GM19328 (cell line): ENCODE data around the gene RASGRP4.
"Not testable (repeated sequence)": the region's sequence is repeated elsewhere in the genome, so short reads cannot be mapped to it uniquely, and the experiment has no call there.

ENCODE experiments used
- ATAC-seq: cut with Tn5 transposase; IDR thresholded peaks from one replicate; pipeline ENCODE4 v1.9.1; 2021; ENCODE audit warnings: mild to moderate bottlenecking, moderate library complexity; ENCODE audit not compliant: unreplicated experiment

Gene RASGRP4

GRCh38 chr19:38449518-38449917, 23.5 kb upstream of the RASGRP4 start:
- no peak for ATAC-seq

GRCh38 chr19:38448225-38448624, 22.2 kb upstream of the RASGRP4 start:
- no peak for ATAC-seq

- ATAC-seq = no peak
These were observed 19.3 kb upstream of the RASGRP4 start for GRCh38 chr19:38445362-38445761.

GRCh38 chr19:38444026-38444425, 18.0 kb upstream of the RASGRP4 start:
- ATAC-seq = no peak

- no peak for ATAC-seq
These were observed 17.5 kb upstream of the RASGRP4 start for GRCh38 chr19:38443458-38443999.

- ATAC-seq = no peak
These were observed 16.7 kb upstream of the RASGRP4 start for GRCh38 chr19:38442736-38443135.

GRCh38 chr19:38441657-38442348, 15.8 kb upstream of the RASGRP4 start:
- ATAC-seq = no peak

GRCh38 chr19:38440592-38440991, 14.6 kb upstream of the RASGRP4 start:
- no peak for ATAC-seq

- ATAC-seq = no peak
These were observed 11.9 kb upstream of the RASGRP4 start for GRCh38 chr19:38437917-38438316.

- ATAC-seq = no peak
These were observed 11.3 kb upstream of the RASGRP4 start for GRCh38 chr19:38437295-38437694.

GRCh38 chr19:38434549-38435051, 8.6 kb upstream of the RASGRP4 start:
- ATAC-seq = no peak

- no peak for ATAC-seq
These were observed 7.3 kb upstream of the RASGRP4 start, which contains the start of gene RYR1 for GRCh38 chr19:38433268-38433733. TSS of gene RYR1 (plus strand) at chr19:38433691. CDS start at chr19:38433830, 139 bp downstream.

- ATAC-seq = no peak
These were observed 4.9 kb upstream of the RASGRP4 start for GRCh38 chr19:38430931-38431330.

- no peak for ATAC-seq
These were observed 3.8 kb upstream of the RASGRP4 start for GRCh38 chr19:38429811-38430156.

- ATAC-seq = no peak
These were observed 3.2 kb upstream of the RASGRP4 start for GRCh38 chr19:38429055-38429810.

GRCh38 chr19:38427035-38427677, 1.1 kb upstream of the RASGRP4 start:
- ATAC-seq = not testable (repeated sequence)

- no peak for ATAC-seq
These were observed 703 bp downstream of the RASGRP4 start for GRCh38 chr19:38425222-38425809.

GRCh38 chr19:38424272-38424671, 1.7 kb downstream of the RASGRP4 start:
- no peak for ATAC-seq

GRCh38 chr19:38422438-38422837, 3.6 kb downstream of the RASGRP4 start:
- ATAC-seq = no peak

GRCh38 chr19:38421856-38422255, 4.2 kb downstream of the RASGRP4 start:
- ATAC-seq = no peak

GRCh38 chr19:38420935-38421334, 5.1 kb downstream of the RASGRP4 start:
- no peak for ATAC-seq
